Fibroblast of pulmonary artery (primary cell): Measurements from ENCODE around the gene APOD.
"Not testable (repeated sequence)": the region's sequence is repeated elsewhere in the genome, so short reads cannot be mapped to it uniquely, and the experiment has no call there.

Experiments
- DNase-seq: peaks from one replicate; pipeline ENCODE4 v3.0.0-alpha.2; 2010; ENCODE audit warnings: low read depth
- H3K4me3 ChIP-seq: replicated peaks from 2 replicates; pipeline ENCODE4 v1.5.1; 2011; ENCODE audit warnings: low read depth, mild to moderate bottlenecking, control low read depth, low read length, moderate library complexity
- TF ChIP-seq, protein P1 (sequence below): IDR thresholded peaks from 2 replicates; pipeline ENCODE4 v1.5.1; 2011; ENCODE audit warnings: mild to moderate bottlenecking, control low read depth, low read length, inconsistent platforms; ENCODE audit errors: missing control alignments

The APOD gene

DNA sequence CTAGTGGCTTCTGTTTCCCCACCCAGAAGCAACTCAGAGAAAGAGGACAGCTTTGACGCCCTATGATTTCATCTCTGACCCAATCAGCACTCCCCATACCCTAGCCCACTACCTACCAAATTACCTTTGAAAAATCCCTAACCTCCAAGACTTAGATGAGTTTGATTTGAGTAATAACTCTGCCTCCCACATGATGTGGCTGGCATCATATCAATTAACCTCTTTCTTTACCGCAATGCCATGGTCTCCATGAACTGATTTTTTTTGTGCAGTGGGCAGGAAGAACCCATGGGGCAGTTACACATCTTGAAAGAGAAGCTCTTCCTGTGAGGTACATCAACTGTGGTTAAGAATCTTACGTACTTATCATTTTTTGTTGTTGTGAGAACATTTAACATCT lies 25.5 kb upstream of the APOD start:
- H3K4me3 ChIP-seq: no peak overlapping the region
- TF ChIP-seq, protein P1, sequence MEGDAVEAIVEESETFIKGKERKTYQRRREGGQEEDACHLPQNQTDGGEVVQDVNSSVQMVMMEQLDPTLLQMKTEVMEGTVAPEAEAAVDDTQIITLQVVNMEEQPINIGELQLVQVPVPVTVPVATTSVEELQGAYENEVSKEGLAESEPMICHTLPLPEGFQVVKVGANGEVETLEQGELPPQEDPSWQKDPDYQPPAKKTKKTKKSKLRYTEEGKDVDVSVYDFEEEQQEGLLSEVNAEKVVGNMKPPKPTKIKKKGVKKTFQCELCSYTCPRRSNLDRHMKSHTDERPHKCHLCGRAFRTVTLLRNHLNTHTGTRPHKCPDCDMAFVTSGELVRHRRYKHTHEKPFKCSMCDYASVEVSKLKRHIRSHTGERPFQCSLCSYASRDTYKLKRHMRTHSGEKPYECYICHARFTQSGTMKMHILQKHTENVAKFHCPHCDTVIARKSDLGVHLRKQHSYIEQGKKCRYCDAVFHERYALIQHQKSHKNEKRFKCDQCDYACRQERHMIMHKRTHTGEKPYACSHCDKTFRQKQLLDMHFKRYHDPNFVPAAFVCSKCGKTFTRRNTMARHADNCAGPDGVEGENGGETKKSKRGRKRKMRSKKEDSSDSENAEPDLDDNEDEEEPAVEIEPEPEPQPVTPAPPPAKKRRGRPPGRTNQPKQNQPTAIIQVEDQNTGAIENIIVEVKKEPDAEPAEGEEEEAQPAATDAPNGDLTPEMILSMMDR: no peak
- no peak for DNase-seq

DNA sequence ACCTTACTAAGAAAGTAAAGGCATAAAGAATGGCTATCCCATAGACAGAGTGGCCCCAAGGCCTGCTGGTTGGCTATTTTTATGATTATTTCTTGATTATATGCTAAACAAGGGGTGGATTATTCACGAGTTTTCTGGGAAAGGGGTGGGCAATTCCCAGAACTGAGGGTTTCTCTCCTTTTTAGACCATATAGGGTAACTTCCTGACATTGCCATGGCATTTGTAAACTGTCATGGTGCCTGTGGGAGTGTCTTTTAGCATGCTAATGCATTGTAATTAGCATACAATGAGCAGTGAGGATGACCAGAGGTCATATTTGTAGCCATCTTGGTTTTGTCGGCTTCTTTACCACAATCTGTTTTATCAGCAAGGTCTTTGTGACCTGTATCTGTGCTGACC lies 18.0 kb upstream of the APOD start:
- not testable (repeated sequence) for DNase-seq

DNA sequence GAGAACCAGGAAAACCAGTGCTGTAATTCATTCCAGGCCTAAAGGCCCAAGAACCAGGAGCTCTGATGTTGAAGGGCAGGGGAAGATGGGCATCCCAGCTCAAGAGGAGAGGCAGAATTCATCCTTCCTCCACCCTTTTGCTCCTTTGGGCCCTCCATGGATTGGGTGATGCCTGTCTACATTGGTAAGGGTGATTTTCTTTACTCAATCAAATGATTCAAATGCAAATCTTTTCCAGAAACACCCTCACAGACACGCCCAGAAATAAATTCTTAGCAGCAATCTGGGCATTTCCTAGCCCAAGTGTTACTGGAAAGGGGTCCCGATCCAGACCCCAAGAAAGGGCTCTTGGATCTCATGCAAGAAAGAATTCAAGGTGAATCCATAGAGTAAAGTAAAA lies 17.6 kb upstream of the APOD start:
- H3K4me3 ChIP-seq: no peak overlapping the region
- TF ChIP-seq, protein P1: no peak
- no peak for DNase-seq

More for the DNA sequence above, 18.0 kb upstream of the APOD start:
- not testable (repeated sequence) for H3K4me3 ChIP-seq

DNA sequence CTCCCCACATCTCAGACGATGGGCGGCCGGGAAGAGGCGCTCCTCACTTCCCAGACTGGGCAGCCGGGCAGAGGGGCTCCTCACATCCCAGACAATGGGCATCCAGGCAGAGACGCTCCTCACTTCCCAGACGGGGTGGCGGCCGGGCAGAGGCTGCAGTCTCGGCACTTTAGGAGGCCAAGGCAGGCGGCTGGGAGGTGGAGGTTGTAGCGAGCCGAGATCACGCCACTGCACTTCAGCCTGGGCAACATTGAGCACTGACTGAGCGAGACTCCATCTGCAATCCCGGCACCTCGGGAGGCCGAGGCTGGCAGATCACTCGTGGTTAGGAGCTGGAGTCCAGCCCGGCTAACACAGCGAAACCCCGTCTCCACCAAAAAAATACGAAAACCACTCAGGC lies 16.2 kb upstream of the APOD start:
- not testable (repeated sequence) for H3K4me3 ChIP-seq, DNase-seq

DNA sequence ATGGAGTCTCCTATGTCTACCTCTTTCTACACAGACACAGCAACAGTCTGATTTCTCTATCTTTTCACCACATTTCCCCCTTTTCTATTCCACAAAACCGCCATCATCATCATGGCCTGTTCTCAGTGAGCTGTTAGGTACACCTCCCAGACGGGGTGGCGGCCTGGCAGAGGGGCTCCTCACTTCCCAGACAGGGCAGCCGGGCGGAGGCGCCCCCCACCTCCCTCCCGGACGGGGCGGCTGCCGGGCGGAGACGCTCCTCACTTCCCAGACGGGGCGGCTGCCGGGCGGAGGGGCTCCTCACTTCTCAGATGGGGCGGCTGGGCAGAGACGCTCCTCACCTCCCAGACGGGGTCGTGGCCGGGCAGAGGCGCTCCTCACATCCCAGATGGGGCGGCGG lies 15.8 kb upstream of the APOD start:
- DNase-seq, H3K4me3 ChIP-seq: not testable (repeated sequence)

DNA sequence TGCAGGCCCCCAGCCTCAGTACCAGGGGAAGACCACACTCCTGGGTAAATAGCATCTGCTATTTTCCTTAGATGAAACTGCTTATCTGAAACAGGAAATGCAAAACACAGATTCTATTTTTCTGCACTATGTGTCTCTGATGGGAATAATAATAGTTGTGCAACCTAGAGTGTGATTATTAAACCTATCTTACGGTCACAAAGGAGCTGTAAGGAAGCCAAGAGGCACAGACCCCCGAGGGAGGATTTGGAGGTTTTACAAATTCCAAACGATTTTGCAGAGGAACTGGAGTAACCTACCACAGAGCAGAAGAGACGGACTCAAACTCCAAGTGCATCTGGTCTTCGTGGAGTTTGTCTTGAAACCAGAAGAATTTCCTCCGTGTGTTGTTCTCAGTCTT lies 14.1 kb upstream of the APOD start:
- no peak overlapping the region for H3K4me3 ChIP-seq
- peak; percentile 78 for DNase-seq
- TF ChIP-seq, protein P1: no peak

DNA sequence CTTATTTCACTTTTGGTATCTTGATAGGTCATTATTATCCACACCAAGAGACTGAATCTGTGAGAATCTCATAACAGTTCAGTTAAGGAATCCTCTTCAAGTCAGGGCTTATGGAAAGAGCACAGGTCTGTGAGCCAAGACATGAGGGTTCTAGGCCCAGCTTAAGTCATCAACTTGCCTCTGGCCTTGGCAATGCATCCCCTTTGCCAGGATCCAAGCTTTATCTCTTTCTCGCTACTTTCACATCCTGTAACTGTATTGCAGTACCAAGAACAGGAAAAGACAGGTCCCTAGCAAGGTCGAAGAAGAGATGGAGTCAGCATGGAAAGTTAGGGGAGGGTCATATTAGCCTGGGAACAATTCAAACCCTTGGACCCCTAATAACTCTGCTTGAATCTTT lies 13.5 kb upstream of the APOD start:
- H3K4me3 ChIP-seq: no peak overlapping the region
- DNase-seq: peak; percentile 53
- TF ChIP-seq, protein P1: no peak

DNA sequence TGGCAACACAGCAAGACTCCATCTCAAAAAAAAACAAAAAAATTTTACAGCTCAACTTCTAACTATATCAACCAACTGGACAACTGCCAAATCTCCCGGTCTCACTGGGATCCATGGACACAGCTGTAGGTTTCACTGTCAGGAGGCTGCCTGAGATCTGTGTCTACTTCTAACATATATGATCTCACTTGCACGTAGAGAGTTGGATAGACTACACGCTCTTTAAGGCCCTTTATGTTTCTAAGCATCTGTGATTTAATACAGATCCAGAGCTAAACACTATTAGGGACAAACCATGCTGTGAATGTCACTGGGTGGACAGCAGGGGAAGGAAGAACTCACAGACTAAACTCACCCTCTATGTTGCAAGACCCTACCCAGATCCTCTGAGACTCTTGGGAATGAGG lies 13.0 kb upstream of the APOD start:
- H3K4me3 ChIP-seq: no peak overlapping the region
- peak; percentile 46 for DNase-seq
- TF ChIP-seq, protein P1: no peak
